GM19372 (cell line): ENCODE data around the gene CYRIA.

Source experiments
- ATAC-seq: cut with Tn5 transposase; IDR thresholded peaks from one replicate; pipeline ENCODE4 v1.9.1; 2021; ENCODE audit warnings: mild to moderate bottlenecking, low read depth, moderate library complexity; ENCODE audit not compliant: unreplicated experiment

Gene CYRIA

GRCh38 chr2:16633621-16634430 lies 31.8 kb downstream of the CYRIA start:
- ATAC-seq: no peak

GRCh38 chr2:16632598-16632997 lies 33.0 kb downstream of the CYRIA start:
- ATAC-seq: no peak

- ATAC-seq: peak; percentile 46
Observed at GRCh38 chr2:16630463-16630862, 35.2 kb downstream of the CYRIA start.

GRCh38 chr2:16629770-16630169 lies 35.9 kb downstream of the CYRIA start:
- no peak for ATAC-seq

GRCh38 chr2:16629044-16629443 lies 36.6 kb downstream of the CYRIA start:
- ATAC-seq: no peak

GRCh38 chr2:16628314-16628713 lies 37.3 kb downstream of the CYRIA start:
- no peak for ATAC-seq

- no peak for ATAC-seq
Observed at GRCh38 chr2:16626997-16627605, 38.5 kb downstream of the CYRIA start.

- ATAC-seq: no peak
Observed at GRCh38 chr2:16626497-16626896, 39.1 kb downstream of the CYRIA start.

- no peak for ATAC-seq
Observed at GRCh38 chr2:16625759-16626158, 39.9 kb downstream of the CYRIA start.

- ATAC-seq: no peak
Observed at GRCh38 chr2:16625201-16625729, 40.4 kb downstream of the CYRIA start.

- no peak for ATAC-seq
Observed at GRCh38 chr2:16624436-16624780, 41.2 kb downstream of the CYRIA start.

GRCh38 chr2:16623564-16624435 lies 41.8 kb downstream of the CYRIA start:
- no peak for ATAC-seq

GRCh38 chr2:16623031-16623430 lies 42.6 kb downstream of the CYRIA start:
- ATAC-seq: no peak

- ATAC-seq: no peak
Observed at GRCh38 chr2:16622399-16622968, 43.1 kb downstream of the CYRIA start.

- no peak for ATAC-seq
Observed at GRCh38 chr2:16621316-16621715, 44.3 kb downstream of the CYRIA start.

- ATAC-seq: no peak
Observed at GRCh38 chr2:16620590-16620989, 45.0 kb downstream of the CYRIA start.

- no peak for ATAC-seq
Observed at GRCh38 chr2:16619576-16620245, 45.9 kb downstream of the CYRIA start.

GRCh38 chr2:16617282-16618266 lies 48.1 kb downstream of the CYRIA start:
- ATAC-seq: no peak
